H4 (cell line): ENCODE data around the gene PLVAP. TPM values are rescaled to one million over a fixed set of nuclear protein-coding genes. Genes with fewer than 3 reads are reported as not detected.

Experiments used
- DNase-seq: peaks from one replicate; pipeline ENCODE4 v3.0.0-alpha.2; 2015; ENCODE audit warnings: low spot score
- total RNA-seq: library from RNA; depleted of rRNA; stranded (reverse); fragments of >200 nt; shearing (Covaris generic); gene quantifications from 2 replicates; pipeline ENCODE4 v1.2.3, GENCODE V29; 2014

Gene PLVAP
- total RNA-seq, 1 experiment from 2014 or later: not detected

- DNase-seq: no peak
These were observed 53.7 kb downstream of the PLVAP start for GRCh38 chr19:17323300-17323963.

- no peak for DNase-seq
These were observed 54.3 kb downstream of the PLVAP start for GRCh38 chr19:17322854-17323253.

- DNase-seq: no peak
These were observed 55.3 kb downstream of the PLVAP start for GRCh38 chr19:17321655-17322489.

- no peak for DNase-seq
These were observed 56.7 kb downstream of the PLVAP start for GRCh38 chr19:17320435-17320834.

GRCh38 chr19:17319473-17320238, 57.5 kb downstream of the PLVAP start:
- DNase-seq: no peak

- DNase-seq: no peak
These were observed 58.2 kb downstream of the PLVAP start for GRCh38 chr19:17318966-17319365.

- DNase-seq: no peak
These were observed 63.0 kb downstream of the PLVAP start for GRCh38 chr19:17314007-17314593.

GRCh38 chr19:17312189-17313113, 64.7 kb downstream of the PLVAP start:
- no peak for DNase-seq

- no peak for DNase-seq
These were observed 65.5 kb downstream of the PLVAP start for GRCh38 chr19:17311455-17312188.

GRCh38 chr19:17309965-17310461, 67.1 kb downstream of the PLVAP start:
- DNase-seq: no peak

- DNase-seq: peak; percentile 100
These were observed 67.8 kb downstream of the PLVAP start, which contains the start of gene DDA1 for GRCh38 chr19:17309198-17309964. Gene DDA1, plus strand, starts transcription at chr19:17309563. Its CDS starts 92 bp downstream, at chr19:17309655.

GRCh38 chr19:17307876-17308377, 69.2 kb downstream of the PLVAP start:
- no peak for DNase-seq

GRCh38 chr19:17306285-17306714, 70.8 kb downstream of the PLVAP start:
- no peak for DNase-seq

- DNase-seq: peak; percentile 100
These were observed 71.4 kb downstream of the PLVAP start, which contains the start of gene MRPL34 for GRCh38 chr19:17305517-17306284. Gene MRPL34, plus strand, starts transcription at chr19:17305872. Its CDS starts 21 bp downstream, at chr19:17305893.

GRCh38 chr19:17305216-17305516, 72.0 kb downstream of the PLVAP start:
- no peak for DNase-seq

- no peak for DNase-seq
These were observed 72.5 kb downstream of the PLVAP start for GRCh38 chr19:17304386-17305215.

GRCh38 chr19:17303940-17304267, 73.2 kb downstream of the PLVAP start:
- no peak for DNase-seq
